ENCODE data around the gene TP53I13.

- TF ChIP-seq CTCF (IDR thresholded peaks at IDR 0.05 in 8 of 11, conservative IDR thresholded peaks at IDR 0.05 in 3 of 11): no peak
- peak in 1 of 3 donors; percentile 6 for TF ChIP-seq POLR2AphosphoS5 (IDR thresholded peaks at IDR 0.05)
Observed at GRCh38 chr17:29590411-29591145, 22.1 kb downstream of the TP53I13 start.

Measured in spleen (tissue), 7 donors.